Measurements from ENCODE around the gene TBX10. TPM values are rescaled to one million over a fixed set of nuclear protein-coding genes. Genes with fewer than 3 reads are reported as not detected.

The TBX10 gene
- total and polyA plus RNA-seq, 4 donors = 0.12 to 0.43 TPM; not detected in 2

DNA sequence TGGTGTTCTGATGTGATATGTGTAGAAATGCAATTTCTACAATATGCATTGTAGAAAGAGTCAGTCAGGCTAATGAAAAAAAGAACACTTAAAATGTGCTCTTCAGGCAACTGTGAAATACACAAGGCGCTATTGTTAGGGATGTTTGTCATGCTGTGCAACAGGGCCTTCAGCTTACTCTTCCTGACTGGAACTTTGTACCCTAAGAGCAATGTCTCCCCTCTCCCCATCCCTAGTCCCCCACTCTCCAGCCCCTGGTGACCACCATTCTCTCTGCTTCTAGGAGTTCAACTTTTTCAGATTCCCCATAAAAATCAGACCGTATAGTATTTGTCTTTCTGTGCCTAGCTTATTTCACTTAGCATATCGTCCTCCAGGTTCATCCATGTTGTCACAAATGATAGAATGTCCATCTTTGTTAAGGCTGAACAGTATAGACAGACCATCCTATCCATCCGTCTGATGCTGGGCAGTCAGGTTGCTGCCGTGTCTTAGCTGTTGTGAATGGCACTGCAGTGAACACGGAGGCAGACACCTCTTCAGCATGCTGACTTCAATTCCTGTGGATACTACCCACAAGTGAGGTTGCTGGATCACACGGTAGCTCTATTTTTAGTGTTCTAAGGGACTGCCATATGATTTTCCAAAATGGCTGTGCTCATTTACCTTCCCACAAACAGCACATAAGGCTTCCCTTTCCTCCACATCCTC lies 22.2 kb downstream of the TBX10 start:
- 87% methylated on average over 7 of the region's 7 CpGs for WGBS
- H3K9ac ChIP-seq (ENCODE audit: low read depth in 1 of 2, low read length in 2 of 2) = no peak overlapping the region
- no peak for DNase-seq (ENCODE audit: low spot score)
- no peaks in the 10 kb centered on the region for H3K9me3 ChIP-seq (ENCODE audit: control insufficient read depth in 4 of 4, low read length in 3 of 4)
- no peaks in the 10 kb centered on the region for H3K27me3 ChIP-seq (ENCODE audit: control insufficient read depth in 4 of 4, insufficient read depth in 4 of 4, low read length in 3 of 4)
- no peak overlapping the region for H3K27ac ChIP-seq (ENCODE audit: low read depth in 1 of 2, low read length in 2 of 2)
- TF ChIP-seq JUND (IDR thresholded peaks at IDR 0.05) (no peak), EGR1 (IDR thresholded peaks at IDR 0.05; ENCODE audit: low read depth in 2 of 2) (no peak), HNF4A (conservative IDR thresholded peaks at IDR 0.05) (peak in 1 of 2 donors; percentile 15), YY1 (IDR thresholded peaks at IDR 0.05) (no peak)
- TF ChIP-seq, protein P1, sequence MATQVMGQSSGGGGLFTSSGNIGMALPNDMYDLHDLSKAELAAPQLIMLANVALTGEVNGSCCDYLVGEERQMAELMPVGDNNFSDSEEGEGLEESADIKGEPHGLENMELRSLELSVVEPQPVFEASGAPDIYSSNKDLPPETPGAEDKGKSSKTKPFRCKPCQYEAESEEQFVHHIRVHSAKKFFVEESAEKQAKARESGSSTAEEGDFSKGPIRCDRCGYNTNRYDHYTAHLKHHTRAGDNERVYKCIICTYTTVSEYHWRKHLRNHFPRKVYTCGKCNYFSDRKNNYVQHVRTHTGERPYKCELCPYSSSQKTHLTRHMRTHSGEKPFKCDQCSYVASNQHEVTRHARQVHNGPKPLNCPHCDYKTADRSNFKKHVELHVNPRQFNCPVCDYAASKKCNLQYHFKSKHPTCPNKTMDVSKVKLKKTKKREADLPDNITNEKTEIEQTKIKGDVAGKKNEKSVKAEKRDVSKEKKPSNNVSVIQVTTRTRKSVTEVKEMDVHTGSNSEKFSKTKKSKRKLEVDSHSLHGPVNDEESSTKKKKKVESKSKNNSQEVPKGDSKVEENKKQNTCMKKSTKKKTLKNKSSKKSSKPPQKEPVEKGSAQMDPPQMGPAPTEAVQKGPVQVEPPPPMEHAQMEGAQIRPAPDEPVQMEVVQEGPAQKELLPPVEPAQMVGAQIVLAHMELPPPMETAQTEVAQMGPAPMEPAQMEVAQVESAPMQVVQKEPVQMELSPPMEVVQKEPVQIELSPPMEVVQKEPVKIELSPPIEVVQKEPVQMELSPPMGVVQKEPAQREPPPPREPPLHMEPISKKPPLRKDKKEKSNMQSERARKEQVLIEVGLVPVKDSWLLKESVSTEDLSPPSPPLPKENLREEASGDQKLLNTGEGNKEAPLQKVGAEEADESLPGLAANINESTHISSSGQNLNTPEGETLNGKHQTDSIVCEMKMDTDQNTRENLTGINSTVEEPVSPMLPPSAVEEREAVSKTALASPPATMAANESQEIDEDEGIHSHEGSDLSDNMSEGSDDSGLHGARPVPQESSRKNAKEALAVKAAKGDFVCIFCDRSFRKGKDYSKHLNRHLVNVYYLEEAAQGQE (IDR thresholded peaks at IDR 0.05) = no peak
- TF ChIP-seq, protein P2, sequence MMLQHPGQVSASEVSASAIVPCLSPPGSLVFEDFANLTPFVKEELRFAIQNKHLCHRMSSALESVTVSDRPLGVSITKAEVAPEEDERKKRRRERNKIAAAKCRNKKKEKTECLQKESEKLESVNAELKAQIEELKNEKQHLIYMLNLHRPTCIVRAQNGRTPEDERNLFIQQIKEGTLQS (IDR thresholded peaks at IDR 0.05) = no peak
- no peak overlapping the region for H3K4me3 ChIP-seq (ENCODE audit: low read depth in 1 of 3, low read length in 3 of 3)
- peaks cover 3 to 25% (median 14%) of the 10 kb centered on the region in 4 donors for H3K4me1 ChIP-seq (ENCODE audit: control insufficient read depth in 4 of 4, insufficient read depth in 4 of 4, low read length in 3 of 4)
- peaks cover 0 to 3% (median 2%) of the 10 kb centered on the region in 4 donors for H3K36me3 ChIP-seq (ENCODE audit: control insufficient read depth in 4 of 4, insufficient read depth in 3 of 4, low read depth in 1 of 4, low read length in 3 of 4)

DNA sequence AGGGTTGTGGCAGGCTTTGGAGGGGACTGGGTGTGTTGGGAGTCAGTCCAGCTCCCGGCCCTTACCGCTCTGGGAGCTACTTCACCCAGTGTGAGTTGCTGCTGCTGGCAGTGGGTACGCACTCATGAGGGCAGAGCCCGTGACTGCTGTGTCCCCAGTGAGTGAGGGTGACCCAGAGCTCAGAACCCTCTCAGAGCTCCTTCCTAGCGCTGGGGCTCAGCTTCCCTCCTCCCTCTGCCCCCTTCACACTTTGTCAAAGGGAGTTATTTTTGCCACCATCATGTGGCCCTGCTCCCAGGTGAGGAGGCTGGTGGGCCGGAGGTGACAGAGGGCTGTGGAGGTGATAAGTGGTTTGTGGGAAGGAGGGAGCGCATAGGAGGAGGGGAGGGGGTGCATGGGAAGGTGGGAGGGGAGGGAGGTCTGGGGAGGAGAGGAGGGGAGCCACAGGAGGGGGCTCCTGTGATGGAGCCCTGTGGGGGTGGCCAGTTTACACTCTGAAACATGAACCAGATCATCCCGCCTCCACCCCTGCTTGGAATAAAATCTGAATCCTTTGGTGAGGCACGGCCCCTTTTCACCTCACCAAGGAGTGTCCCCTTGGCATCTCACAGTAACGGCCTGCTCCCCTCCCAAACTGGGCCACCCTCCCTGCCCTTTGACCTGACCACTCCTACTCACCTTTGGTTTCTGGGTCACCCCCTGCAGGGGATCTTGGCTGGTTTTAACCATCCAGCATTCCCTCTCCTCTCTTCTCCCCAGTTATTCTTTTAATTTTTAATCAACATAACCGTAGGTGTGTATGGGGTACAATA lies 22.9 kb downstream of the TBX10 start:
- H3K27ac ChIP-seq (ENCODE audit: low read depth in 1 of 2, low read length in 2 of 2) = no peak overlapping the region
- 47% methylated on average over 11 of the region's 11 CpGs for WGBS
- no peaks in the 10 kb centered on the region for H3K9me3 ChIP-seq (ENCODE audit: control insufficient read depth in 4 of 4, low read length in 3 of 4)
- no peak overlapping the region for H3K9ac ChIP-seq (ENCODE audit: low read depth in 1 of 2, low read length in 2 of 2)
- TF ChIP-seq, protein P3, sequence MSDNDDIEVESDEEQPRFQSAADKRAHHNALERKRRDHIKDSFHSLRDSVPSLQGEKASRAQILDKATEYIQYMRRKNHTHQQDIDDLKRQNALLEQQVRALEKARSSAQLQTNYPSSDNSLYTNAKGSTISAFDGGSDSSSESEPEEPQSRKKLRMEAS (IDR thresholded peaks at IDR 0.05) = no peak
- TF ChIP-seq NR2F2 (IDR thresholded peaks at IDR 0.05) (peak; percentile 27), RXRA (IDR thresholded peaks at IDR 0.05) (peak; percentile 10 to 32), HNF4A (conservative IDR thresholded peaks at IDR 0.05) (peak; percentile 14 to 24)
- TF ChIP-seq, protein P1 (IDR thresholded peaks at IDR 0.05) = no peak
- no peaks in the 10 kb centered on the region for H3K27me3 ChIP-seq (ENCODE audit: control insufficient read depth in 4 of 4, insufficient read depth in 4 of 4, low read length in 3 of 4)
- H3K36me3 ChIP-seq (ENCODE audit: control insufficient read depth in 4 of 4, insufficient read depth in 3 of 4, low read depth in 1 of 4, low read length in 3 of 4) = peaks cover 0 to 10% (median 5%) of the 10 kb centered on the region in 4 donors
- DNase-seq (ENCODE audit: low spot score) = no peak
- H3K4me3 ChIP-seq (ENCODE audit: low read depth in 1 of 3, low read length in 3 of 3) = no peak overlapping the region
- peaks cover 3 to 25% (median 14%) of the 10 kb centered on the region in 4 donors for H3K4me1 ChIP-seq (ENCODE audit: control insufficient read depth in 4 of 4, insufficient read depth in 4 of 4, low read length in 3 of 4)
